Choroid plexus epithelial cell (primary cell): ENCODE measurements around the gene MYLK.

ENCODE experiments used
- DNase-seq: peaks from one replicate; pipeline ENCODE4 v3.0.0-alpha.2; 2010; ENCODE audit warnings: low read depth
- H3K4me3 ChIP-seq: 2 replicates; pipeline ENCODE4 v1.5.1; 2011; ENCODE audit warnings: low read depth, mild to moderate bottlenecking, control low read depth, low read length, moderate library complexity
- TF ChIP-seq, protein P1 (sequence below): conservative IDR thresholded peaks from 2 replicates; pipeline ENCODE4 v1.5.1; 2011; ENCODE audit warnings: low read depth, mild to moderate bottlenecking, control low read depth, inconsistent platforms, low read length, moderate library complexity

The MYLK gene

DNA sequence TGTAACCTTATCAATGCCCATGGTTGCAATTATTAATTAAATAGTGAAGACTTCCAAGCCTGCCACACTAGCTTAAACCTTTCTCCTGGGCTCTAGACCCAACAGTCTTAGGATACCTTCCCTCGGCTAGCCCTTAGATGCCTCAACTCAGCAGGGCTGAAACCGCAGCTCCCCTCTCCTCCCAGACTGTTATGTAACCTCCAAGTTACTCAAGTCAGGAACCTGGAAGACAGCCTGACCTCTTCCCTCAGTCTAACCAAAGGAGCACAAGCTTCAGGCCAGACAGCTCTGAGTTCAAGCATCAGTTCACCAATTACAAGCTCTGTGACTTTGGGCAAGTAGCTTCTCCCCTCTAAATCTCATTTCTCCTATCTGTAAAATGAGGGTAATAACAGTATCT lies 228.7 kb downstream of the MYLK start:
- no peak overlapping the region for H3K4me3 ChIP-seq
- TF ChIP-seq, protein P1, sequence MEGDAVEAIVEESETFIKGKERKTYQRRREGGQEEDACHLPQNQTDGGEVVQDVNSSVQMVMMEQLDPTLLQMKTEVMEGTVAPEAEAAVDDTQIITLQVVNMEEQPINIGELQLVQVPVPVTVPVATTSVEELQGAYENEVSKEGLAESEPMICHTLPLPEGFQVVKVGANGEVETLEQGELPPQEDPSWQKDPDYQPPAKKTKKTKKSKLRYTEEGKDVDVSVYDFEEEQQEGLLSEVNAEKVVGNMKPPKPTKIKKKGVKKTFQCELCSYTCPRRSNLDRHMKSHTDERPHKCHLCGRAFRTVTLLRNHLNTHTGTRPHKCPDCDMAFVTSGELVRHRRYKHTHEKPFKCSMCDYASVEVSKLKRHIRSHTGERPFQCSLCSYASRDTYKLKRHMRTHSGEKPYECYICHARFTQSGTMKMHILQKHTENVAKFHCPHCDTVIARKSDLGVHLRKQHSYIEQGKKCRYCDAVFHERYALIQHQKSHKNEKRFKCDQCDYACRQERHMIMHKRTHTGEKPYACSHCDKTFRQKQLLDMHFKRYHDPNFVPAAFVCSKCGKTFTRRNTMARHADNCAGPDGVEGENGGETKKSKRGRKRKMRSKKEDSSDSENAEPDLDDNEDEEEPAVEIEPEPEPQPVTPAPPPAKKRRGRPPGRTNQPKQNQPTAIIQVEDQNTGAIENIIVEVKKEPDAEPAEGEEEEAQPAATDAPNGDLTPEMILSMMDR, result no peak
- DNase-seq, result peak; percentile 41

DNA sequence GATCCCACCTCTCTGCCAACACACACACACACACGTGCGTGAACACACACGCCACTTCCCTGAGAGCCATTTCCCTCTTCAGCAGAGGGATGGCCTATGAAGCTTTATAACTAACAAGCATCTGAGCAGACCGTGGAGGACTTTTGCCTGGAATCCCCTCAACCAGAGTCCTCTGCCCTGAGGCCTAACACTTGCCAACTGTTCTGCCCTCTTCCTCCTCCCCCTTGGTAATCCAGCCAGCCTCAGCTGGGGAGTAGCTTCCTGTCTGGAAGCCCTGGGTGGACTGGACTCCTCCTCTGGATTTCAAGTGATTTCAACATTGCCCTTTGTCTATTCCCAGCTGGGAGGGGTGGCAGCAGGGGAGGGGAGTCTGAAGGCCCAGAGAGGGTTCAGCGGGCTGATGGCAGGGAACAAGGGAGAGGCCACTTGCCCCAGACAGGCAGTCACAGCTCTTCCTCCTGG lies 230.9 kb downstream of the MYLK start:
- TF ChIP-seq, protein P1, result no peak
- peak; percentile 80 for DNase-seq
- H3K4me3 ChIP-seq, result no peak overlapping the region

DNA sequence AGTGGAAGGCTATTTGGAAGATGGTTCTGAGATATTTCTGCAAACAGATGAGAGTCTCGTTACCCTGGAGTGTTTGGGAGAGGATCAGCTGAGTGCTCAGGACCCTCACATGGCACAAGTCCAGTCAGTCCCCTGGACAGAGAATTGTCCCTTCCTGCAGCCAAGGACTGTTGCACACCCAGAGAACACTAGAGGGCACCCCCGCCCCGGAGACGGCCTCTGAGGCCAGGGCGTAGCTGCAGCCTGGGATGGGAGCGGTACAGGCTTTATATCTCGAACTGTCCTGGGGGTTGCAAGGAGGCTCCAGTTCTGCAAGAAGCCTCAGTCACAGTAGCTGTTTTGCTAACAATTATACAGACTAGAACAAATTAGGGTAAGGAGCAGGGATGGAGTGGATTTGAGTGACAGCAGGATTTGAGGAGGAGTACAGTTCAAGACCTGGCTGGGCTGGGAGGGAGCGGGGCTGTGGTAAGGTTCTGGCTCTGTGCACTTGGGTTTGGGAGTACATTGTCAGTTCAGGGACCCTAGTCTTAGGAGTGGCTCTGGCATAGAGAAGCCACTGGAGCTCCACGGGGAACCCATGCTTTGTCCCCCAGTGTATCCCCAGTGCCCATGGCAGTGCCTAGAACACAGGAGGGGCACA lies 231.7 kb downstream of the MYLK start:
- DNase-seq, result peak; percentile 84
- no peak overlapping the region for H3K4me3 ChIP-seq
- TF ChIP-seq, protein P1, result peak; percentile 96

DNA sequence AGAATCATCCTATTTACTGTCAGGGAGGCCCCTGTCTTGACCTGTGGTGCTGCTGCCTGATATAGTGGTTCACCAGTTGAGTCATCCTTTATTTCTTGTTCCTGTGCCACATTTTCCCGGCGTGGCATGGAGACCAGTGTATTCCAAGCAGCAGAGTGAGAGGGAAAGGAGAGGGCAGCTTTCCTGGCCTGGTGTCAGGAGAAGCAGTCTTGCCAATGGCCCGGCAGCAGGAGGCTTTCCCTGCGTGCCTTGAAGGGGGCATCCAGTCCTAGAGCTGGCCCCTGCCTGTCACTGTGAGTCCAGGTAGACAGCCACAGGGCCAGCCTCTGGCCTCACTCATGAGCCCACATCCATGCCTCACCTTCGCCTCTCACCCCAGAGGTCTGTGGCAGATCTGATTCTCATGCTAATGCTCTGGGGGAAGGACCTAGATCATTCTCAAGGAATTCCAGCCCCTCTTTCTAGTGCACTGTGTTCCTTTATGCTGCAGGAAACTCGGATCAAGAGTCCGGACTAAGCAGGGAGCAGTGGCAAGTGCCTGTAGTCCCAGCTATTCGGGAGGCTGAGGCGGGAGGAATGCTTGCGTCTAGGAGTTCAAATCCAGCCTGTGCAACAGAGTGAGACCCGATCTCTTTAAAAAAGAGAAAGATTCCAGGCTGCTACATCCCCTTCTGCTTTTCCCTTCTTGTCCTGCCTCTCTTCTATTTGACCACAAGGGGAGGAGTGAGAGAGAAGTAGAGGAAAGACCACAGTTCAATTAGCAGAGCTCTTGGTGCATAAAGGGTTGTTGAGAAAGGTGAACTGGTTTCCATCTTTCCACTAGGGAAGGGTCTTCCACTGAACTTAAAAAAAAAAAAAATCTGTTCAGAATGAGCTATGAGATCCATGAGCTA lies 232.4 kb downstream of the MYLK start:
- no peak overlapping the region for H3K4me3 ChIP-seq
- DNase-seq, result no peak
- TF ChIP-seq, protein P1, result no peak

DNA sequence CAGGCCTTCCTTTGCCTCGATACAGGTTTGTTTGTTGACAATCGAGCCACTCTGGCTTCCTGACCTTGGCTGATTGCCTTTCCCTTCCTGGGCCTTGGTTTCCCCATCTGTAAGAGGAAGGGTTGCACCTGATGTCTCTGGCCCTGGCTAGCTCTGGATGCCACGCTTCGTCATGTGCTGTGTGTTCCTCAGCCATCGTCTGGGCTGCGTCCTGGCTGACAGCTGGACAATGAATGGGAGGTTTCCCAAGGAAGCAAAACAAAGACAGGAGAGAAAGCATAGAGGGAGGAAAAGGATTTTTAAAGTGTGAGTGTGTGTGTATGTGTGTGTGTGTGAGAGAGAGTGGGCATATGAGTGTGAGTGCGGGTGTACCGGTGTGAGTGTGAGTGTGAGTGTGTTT lies 234.0 kb downstream of the MYLK start:
- no peak overlapping the region for H3K4me3 ChIP-seq
- DNase-seq, result no peak
- TF ChIP-seq, protein P1, result no peak

DNA sequence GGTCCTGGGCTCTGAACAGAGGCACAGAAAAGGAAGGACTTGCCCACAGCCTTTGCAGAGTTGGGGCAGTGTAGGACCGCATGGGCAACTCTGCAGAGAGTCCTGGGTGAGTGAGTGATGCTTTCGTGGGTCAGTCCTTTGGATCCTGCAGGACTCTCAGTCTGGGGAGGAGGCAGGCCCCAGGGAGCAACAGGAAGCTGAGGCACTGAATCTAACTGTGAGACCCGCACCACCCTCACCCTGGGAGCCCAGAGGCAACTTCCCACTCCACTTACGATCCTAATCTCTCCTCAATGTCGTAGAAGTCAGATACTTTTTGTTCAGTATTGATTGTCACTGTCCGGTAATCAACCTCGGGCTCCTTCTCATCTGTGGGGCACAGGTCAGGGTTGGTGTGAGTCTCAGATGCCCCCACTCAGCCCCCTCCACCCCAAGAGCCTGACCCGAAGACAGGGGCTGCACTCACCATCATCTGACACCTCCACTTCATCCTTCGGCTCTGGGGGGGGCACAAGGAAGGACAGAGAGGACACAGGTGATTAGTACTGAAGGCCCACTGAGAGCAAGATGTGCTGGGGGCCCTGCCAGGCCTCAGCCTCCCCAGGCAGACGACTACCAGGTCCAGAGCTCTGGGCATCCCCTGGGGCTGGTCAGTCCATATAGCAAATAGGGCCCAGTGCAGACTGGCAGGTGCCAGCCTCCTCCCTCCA lies 235.3 kb downstream of the MYLK start:
- TF ChIP-seq, protein P1, result no peak
- DNase-seq, result no peak
- H3K4me3 ChIP-seq, result no peak overlapping the region
